ENCODE measurements around the gene PPP2R5D.

- TF ChIP-seq, protein P1, sequence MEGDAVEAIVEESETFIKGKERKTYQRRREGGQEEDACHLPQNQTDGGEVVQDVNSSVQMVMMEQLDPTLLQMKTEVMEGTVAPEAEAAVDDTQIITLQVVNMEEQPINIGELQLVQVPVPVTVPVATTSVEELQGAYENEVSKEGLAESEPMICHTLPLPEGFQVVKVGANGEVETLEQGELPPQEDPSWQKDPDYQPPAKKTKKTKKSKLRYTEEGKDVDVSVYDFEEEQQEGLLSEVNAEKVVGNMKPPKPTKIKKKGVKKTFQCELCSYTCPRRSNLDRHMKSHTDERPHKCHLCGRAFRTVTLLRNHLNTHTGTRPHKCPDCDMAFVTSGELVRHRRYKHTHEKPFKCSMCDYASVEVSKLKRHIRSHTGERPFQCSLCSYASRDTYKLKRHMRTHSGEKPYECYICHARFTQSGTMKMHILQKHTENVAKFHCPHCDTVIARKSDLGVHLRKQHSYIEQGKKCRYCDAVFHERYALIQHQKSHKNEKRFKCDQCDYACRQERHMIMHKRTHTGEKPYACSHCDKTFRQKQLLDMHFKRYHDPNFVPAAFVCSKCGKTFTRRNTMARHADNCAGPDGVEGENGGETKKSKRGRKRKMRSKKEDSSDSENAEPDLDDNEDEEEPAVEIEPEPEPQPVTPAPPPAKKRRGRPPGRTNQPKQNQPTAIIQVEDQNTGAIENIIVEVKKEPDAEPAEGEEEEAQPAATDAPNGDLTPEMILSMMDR (optimal IDR thresholded peaks at IDR 0.05 in 1 of 3, IDR thresholded peaks at IDR 0.05 in 1 of 3, conservative IDR thresholded peaks at IDR 0.05 in 1 of 3; ENCODE audit: extremely low read depth in 1 of 3, insufficient read depth in 2 of 3, low read length in 3 of 3), result no peak
- TF ChIP-seq EZH2 (IDR thresholded peaks at IDR 0.05; ENCODE audit: low read length), result no peak
Measured at GRCh38 chr6:42969934-42970333, 14.4 kb upstream of the PPP2R5D start.

All from keratinocyte (primary cell).